BLaER1 treated with 17β-estradiol and CSF1 and Interleukin-3, amounts not matched to agents 10 nM and 100 nM (cell line): ENCODE results near the gene HNF4A.

Source experiments
- H3K27ac ChIP-seq, 11 experiments: shearing (Covaris generic); formaldehyde crosslinking; 2 replicates each; pipeline ENCODE4 v1.8.1; 2022
- H3K27me3 ChIP-seq, 11 experiments: shearing (Covaris generic); formaldehyde crosslinking; 2 replicates each; pipeline ENCODE4 v1.8.1; 2022
- H3K36me3 ChIP-seq, 11 experiments: shearing (Covaris generic); formaldehyde crosslinking; 2 replicates each; pipeline ENCODE4 v1.8.1; 2022
- H3K4me1 ChIP-seq, 10 experiments: shearing (Covaris generic); formaldehyde crosslinking; 2 replicates each; pipeline ENCODE4 v1.8.1; 2022
- H3K4me2 ChIP-seq, 11 experiments: shearing (Covaris generic); formaldehyde crosslinking; 2 replicates each; pipeline ENCODE4 v1.8.1; 2022
- H3K4me3 ChIP-seq, 10 experiments: shearing (Covaris generic); formaldehyde crosslinking; 2 replicates each; pipeline ENCODE4 v1.8.1; 2022
- H3K9ac ChIP-seq, 11 experiments: shearing (Covaris generic); formaldehyde crosslinking; 2 replicates each; pipeline ENCODE4 v1.8.1; 2022
- H3K9me3 ChIP-seq, 11 experiments: shearing (Covaris generic); formaldehyde crosslinking; replicated peaks in 1 of 11; 2 replicates each; pipeline ENCODE4 v1.8.1; 2022
- H4K20me1 ChIP-seq, 11 experiments: shearing (Covaris generic); formaldehyde crosslinking; 2 replicates each; pipeline ENCODE4 v1.8.1; 2022
- Cebpa-rat ChIP-seq, 11 experiments: shearing (Covaris generic); IDR thresholded peaks; 2 replicates each; pipeline ENCODE4 v1.8.1; 2022

The HNF4A gene

DNA sequence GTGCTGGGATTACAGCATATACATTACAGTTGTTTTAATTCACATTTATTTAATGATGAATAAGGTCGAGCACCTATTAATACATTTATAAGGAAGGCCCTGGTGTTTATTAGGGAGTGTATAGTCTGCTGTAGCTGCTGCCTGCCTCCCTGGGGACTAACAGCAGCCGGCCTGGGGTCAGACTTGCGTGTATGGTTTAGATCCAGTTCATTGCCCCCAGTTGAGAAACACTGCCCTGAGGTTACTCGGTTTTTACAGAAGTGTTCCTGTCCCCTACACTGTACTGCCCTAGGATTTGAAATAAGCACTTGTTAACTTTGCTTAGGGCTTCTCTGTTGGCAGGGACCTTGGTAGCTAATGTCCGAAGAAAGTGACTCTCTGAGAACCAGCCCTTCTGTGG lies 124.1 kb downstream of the HNF4A start:
- H3K9ac ChIP-seq: peak overlapping the region; percentile 10 to 65 (median 51); a peak in 18 of 22 replicates
- TF ChIP-seq Cebpa-rat (IDR thresholded peaks at IDR 0.05): peak in 7 of 11 experiments; percentile 13 to 68 (median 64); a peak in 9 of 22 replicates
- H3K4me2 ChIP-seq: peak overlapping the region; percentile 35 to 91 (median 81); a peak in 21 of 22 replicates
- H4K20me1 ChIP-seq: peaks cover 0 to 6% (median 0%) of the 10 kb centered on the region in 11 experiments; a peak in 4 of 22 replicates
- H3K27me3 ChIP-seq: no peaks in the 10 kb centered on the region
- H3K27ac ChIP-seq: peak overlapping the region in 9 of 11 experiments; percentile 17 to 78 (median 72); a peak in 18 of 22 replicates
- H3K36me3 ChIP-seq: peaks cover 35 to 46% (median 44%) of the 10 kb centered on the region in 11 experiments
- peaks cover 31 to 63% (median 53%) of the 10 kb centered on the region in 10 experiments for H3K4me1 ChIP-seq
- H3K4me3 ChIP-seq: peak overlapping the region in 4 of 10 experiments; percentile 17 to 33 (median 28); a peak in 4 of 20 replicates
- H3K9me3 ChIP-seq: no peaks in the 10 kb centered on the region

DNA sequence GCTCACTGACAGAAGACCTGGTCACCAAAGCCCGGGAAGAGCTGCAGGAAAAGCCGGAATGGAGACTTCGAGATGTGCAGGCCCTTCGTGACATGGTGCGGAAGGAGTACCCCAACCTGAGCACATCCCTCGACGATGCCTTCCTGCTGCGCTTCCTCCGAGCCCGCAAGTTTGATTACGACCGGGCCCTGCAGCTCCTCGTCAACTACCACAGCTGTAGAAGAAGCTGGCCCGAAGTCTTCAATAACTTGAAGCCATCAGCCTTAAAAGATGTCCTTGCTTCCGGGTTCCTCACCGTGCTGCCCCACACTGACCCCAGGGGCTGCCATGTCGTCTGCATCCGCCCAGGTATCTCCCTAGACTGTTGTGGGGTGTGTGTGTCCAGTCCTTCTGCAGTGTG lies 124.6 kb downstream of the HNF4A start:
- Histone ChIP-seq H3K27me3 (no peaks in the 10 kb centered on the region), H3K36me3 (peaks cover 39 to 50% (median 49%) of the 10 kb centered on the region in 11 experiments), H3K4me2 (peak overlapping the region; percentile 35 to 91 (median 81); a peak in 20 of 22 replicates), H4K20me1 (peaks cover 0 to 6% (median 0%) of the 10 kb centered on the region in 11 experiments; a peak in 4 of 22 replicates), H3K4me1 (peaks cover 29 to 61% (median 51%) of the 10 kb centered on the region in 10 experiments), H3K9me3 (no peaks in the 10 kb centered on the region), H3K27ac (peak overlapping the region in 9 of 11 experiments; percentile 17 to 78 (median 72); a peak in 18 of 22 replicates), H3K4me3 (peak overlapping the region in 4 of 10 experiments; percentile 17 to 33 (median 28); a peak in 4 of 20 replicates), H3K9ac (peak overlapping the region; percentile 10 to 65 (median 51); a peak in 18 of 22 replicates)
- no peak for TF ChIP-seq Cebpa-rat (IDR thresholded peaks at IDR 0.05)

DNA sequence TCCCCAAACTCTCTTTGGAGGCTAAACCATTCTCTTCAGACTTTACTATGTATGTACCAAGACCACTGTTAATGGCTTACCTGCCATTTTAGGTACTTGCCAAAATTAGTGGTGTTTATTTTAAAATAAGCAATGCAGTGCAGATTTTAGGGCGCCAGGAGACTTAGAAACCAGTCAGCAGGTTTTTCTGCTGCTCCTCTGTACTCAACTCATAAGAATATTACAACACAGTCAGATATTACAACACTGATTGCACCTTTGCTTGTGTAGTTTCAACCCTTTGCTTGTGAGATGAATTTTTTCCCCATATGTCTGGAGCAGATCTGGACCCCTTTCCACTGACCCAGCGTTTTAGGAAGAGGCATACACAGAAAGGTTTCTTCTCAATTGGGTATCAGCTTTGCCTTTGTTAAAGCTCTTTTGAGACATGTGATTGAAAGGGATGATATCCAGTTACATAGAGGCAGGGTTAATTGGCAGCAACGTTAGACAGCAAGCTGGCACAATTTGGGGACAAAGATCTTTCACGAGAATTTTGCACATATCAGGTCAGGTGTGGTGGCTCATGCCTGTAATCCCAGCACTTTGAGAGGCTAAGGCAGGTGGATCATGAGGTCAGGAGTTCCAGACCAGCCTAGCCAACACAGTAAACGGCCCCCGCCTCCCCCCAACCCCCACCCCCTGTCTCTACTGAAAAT lies 126.4 kb downstream of the HNF4A start:
- Histone ChIP-seq H3K36me3 (peaks cover 48 to 68% (median 65%) of the 10 kb centered on the region in 11 experiments), H3K27ac (peak overlapping the region in 1 of 11 experiments; percentile 77; a peak in 1 of 22 replicates), H4K20me1 (peaks cover 0 to 6% (median 0%) of the 10 kb centered on the region in 11 experiments; a peak in 4 of 22 replicates), H3K9me3 (no peaks in the 10 kb centered on the region), H3K4me2 (no peak overlapping the region), H3K27me3 (no peaks in the 10 kb centered on the region), H3K4me3 (no peak overlapping the region), H3K4me1 (peaks cover 16 to 46% (median 38%) of the 10 kb centered on the region in 10 experiments), H3K9ac (no peak overlapping the region)
- TF ChIP-seq Cebpa-rat (IDR thresholded peaks at IDR 0.05): no peak

DNA sequence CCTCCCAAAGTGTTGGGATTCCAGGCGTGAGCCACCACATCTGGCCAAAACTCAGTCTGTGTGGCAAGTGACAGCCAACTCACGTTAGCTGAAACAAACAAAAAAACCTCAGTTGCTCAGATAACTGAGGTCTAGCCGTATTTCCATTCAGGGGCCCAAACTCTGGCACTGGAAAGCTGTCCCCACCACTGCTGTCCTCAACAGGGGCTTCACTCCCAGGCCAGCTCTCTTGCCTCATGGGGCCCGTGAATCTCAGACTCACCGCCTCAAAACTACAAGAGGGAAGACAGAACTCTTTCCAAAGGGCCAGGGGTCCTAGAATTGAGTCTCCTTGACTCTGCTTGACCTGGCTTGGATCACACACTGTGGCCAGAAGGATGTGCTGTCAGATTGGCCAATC lies 127.6 kb downstream of the HNF4A start:
- Histone ChIP-seq H3K9ac (no peak overlapping the region), H3K4me2 (no peak overlapping the region), H3K27ac (no peak overlapping the region; a peak in 1 of 22 replicates), H3K4me1 (peaks cover 13 to 33% (median 27%) of the 10 kb centered on the region in 10 experiments), H3K9me3 (no peaks in the 10 kb centered on the region), H4K20me1 (peaks cover 0 to 6% (median 0%) of the 10 kb centered on the region in 11 experiments; a peak in 4 of 22 replicates), H3K36me3 (peaks cover 60 to 80% (median 77%) of the 10 kb centered on the region in 11 experiments), H3K4me3 (no peak overlapping the region), H3K27me3 (no peaks in the 10 kb centered on the region)
- no peak for TF ChIP-seq Cebpa-rat (IDR thresholded peaks at IDR 0.05)
